ENCODE measurements around the gene LPP. TPM values are rescaled to one million over a fixed set of nuclear protein-coding genes. Genes with fewer than 3 reads are reported as not detected.

LPP gene
- total RNA-seq, 1 experiment from 2014 or later: 120 TPM

DNA sequence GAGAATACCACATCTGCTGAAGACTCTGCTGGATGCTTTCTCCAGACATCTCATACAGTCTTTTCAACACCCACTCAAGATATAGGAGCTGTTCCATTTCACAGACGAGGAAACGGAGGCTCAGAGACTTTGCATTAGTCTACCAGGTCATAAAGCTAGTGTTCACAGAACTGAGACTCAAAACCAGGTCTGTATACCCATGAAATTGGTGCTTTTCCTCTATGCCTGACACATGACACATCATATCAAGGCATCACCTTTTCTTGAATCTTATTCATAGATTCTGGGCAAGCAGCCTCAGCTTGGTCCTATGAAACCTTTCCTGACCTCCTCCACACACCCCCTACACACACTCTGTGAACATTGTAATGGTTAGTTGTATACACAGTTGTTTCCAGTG is 101.2 kb downstream of the LPP start:
- Histone ChIP-seq H3K27me3 (replicated peaks; ENCODE audit: control insufficient read depth, insufficient read depth, low read length) (no peaks in the 10 kb centered on the region), H3K4me1 (peaks cover 23% of the 10 kb centered on the region), H3K9me3 (no peaks in the 10 kb centered on the region), H3K36me3 (ENCODE audit: control insufficient read depth, insufficient read depth, low read length) (no peaks in the 10 kb centered on the region; the same call in 1 of the 2 replicates), H3K4me3 (ENCODE audit: low read depth, low read length) (no peak overlapping the region)
- H3K36me3 Mint-ChIP-seq (ENCODE audit: insufficient read depth, unreplicated experiment): peaks cover 20% of the 10 kb centered on the region
- peaks cover 15% of the 10 kb centered on the region for H3K4me1 Mint-ChIP-seq (ENCODE audit: low read depth, unreplicated experiment)
- no peak overlapping the region for H3K27ac Mint-ChIP-seq (ENCODE audit: unreplicated experiment)
- intact Hi-C loops (cut with micrococcal nuclease; ENCODE audit: unreplicated experiment): no loop called here
- no TSS peak for BruUV-seq (replicated peaks)
- H3K9me3 Mint-ChIP-seq (ENCODE audit: unreplicated experiment): peaks cover 21% of the 10 kb centered on the region
- H3K4me3 Mint-ChIP-seq (ENCODE audit: unreplicated experiment): no peak overlapping the region
- TF ChIP-seq, protein P1, sequence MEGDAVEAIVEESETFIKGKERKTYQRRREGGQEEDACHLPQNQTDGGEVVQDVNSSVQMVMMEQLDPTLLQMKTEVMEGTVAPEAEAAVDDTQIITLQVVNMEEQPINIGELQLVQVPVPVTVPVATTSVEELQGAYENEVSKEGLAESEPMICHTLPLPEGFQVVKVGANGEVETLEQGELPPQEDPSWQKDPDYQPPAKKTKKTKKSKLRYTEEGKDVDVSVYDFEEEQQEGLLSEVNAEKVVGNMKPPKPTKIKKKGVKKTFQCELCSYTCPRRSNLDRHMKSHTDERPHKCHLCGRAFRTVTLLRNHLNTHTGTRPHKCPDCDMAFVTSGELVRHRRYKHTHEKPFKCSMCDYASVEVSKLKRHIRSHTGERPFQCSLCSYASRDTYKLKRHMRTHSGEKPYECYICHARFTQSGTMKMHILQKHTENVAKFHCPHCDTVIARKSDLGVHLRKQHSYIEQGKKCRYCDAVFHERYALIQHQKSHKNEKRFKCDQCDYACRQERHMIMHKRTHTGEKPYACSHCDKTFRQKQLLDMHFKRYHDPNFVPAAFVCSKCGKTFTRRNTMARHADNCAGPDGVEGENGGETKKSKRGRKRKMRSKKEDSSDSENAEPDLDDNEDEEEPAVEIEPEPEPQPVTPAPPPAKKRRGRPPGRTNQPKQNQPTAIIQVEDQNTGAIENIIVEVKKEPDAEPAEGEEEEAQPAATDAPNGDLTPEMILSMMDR (IDR thresholded peaks at IDR 0.05; ENCODE audit: insufficient read depth in 1 of 2, low read depth in 1 of 2, low read length in 1 of 2, severe bottlenecking in 1 of 2, unreplicated experiment in 1 of 2): no peak
- POLR2A ChIA-PET: no interaction called here
- CTCF ChIA-PET: interaction anchor here (0.6 kb wide), 1 partner anchor 8 kb away, joined by 4 read pairs; no protein-coding TSS in a partner anchor
- no peaks in the 10 kb centered on the region for H3K27me3 Mint-ChIP-seq (ENCODE audit: insufficient read depth, unreplicated experiment)
- no peak for DNase-seq

DNA sequence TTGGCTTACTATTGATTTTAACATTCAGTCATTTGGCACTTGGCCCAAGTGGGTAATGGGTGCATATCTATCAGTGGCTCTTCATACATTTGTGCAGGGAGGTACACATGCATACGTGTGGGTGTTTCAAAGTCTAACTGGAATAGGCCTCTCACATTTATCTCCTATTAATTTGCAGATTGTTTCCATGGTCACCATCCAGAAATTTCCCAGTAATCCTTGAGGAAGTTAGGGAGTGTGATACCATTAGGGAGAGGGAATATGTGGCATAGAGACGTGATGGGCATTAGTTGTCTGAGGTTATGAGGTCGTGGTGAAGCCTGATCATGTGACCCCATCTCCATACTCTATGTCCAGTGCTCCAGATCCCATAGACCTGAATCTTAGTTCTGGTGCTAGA is 102.8 kb downstream of the LPP start:
- no peak for DNase-seq
- Mint-ChIP-seq H3K27me3 (ENCODE audit: insufficient read depth, unreplicated experiment) (no peaks in the 10 kb centered on the region), H3K9me3 (ENCODE audit: unreplicated experiment) (peaks cover 9% of the 10 kb centered on the region), H3K36me3 (ENCODE audit: insufficient read depth, unreplicated experiment) (peaks cover 29% of the 10 kb centered on the region), H3K4me1 (ENCODE audit: low read depth, unreplicated experiment) (peaks cover 15% of the 10 kb centered on the region), H3K27ac (ENCODE audit: unreplicated experiment) (peak overlapping the region; percentile 49), H3K4me3 (ENCODE audit: unreplicated experiment) (no peak overlapping the region)
- ChIA-PET POLR2A (no interaction called here), CTCF (no interaction called here)
- H3K36me3 ChIP-seq (ENCODE audit: control insufficient read depth, insufficient read depth, low read length): peaks cover 2% of the 10 kb centered on the region; the same call in 1 of the 2 replicates
- H3K27me3 ChIP-seq (replicated peaks; ENCODE audit: control insufficient read depth, insufficient read depth, low read length): no peaks in the 10 kb centered on the region
- intact Hi-C loops (cut with micrococcal nuclease; ENCODE audit: unreplicated experiment): no loop called here
- TF ChIP-seq, protein P1 (IDR thresholded peaks at IDR 0.05; ENCODE audit: insufficient read depth in 1 of 2, low read depth in 1 of 2, low read length in 1 of 2, severe bottlenecking in 1 of 2, unreplicated experiment in 1 of 2): no peak
- no peaks in the 10 kb centered on the region for H3K9me3 ChIP-seq
- BruUV-seq (replicated peaks): no TSS peak
- H3K4me3 ChIP-seq (ENCODE audit: low read depth, low read length): no peak overlapping the region
- peaks cover 23% of the 10 kb centered on the region for H3K4me1 ChIP-seq

DNA sequence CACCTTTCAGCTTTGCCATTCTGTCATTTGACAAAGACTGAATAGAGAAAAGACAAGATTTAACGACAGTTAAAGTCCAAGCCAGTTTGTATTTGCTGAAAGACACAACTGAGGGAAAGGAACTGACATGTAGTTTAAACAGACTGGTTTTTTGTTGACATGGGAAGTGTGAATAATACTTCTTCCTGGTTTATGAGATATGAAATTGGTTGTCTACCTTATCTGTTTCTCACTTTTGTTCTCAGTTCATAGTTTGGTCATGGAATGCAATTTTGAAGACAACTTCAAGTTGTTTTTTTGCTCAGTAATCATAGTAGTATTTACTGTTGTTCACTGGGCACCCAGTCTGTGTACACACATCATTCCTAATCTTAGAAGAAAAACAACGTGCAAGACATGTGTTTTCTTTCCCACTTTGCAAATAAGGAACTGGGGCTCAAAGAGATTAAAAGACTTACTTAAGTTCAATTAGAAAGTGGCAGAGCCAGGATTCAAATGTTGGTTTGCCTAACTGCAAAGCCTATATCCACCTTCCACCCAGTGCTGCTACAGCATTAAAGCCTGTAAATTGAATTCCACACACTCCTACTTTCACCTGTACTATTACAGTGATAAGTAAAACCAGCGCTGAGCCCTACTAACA is 103.5 kb downstream of the LPP start:
- Mint-ChIP-seq H3K4me1 (ENCODE audit: low read depth, unreplicated experiment) (peaks cover 19% of the 10 kb centered on the region), H3K9me3 (ENCODE audit: unreplicated experiment) (peaks cover 2% of the 10 kb centered on the region), H3K36me3 (ENCODE audit: insufficient read depth, unreplicated experiment) (peaks cover 31% of the 10 kb centered on the region), H3K4me3 (ENCODE audit: unreplicated experiment) (no peak overlapping the region), H3K27ac (ENCODE audit: unreplicated experiment) (peak overlapping the region; percentile 49), H3K27me3 (ENCODE audit: insufficient read depth, unreplicated experiment) (no peaks in the 10 kb centered on the region)
- no TSS peak for BruUV-seq (replicated peaks)
- DNase-seq: no peak
- Histone ChIP-seq H3K9me3 (no peaks in the 10 kb centered on the region), H3K27me3 (replicated peaks; ENCODE audit: control insufficient read depth, insufficient read depth, low read length) (no peaks in the 10 kb centered on the region), H3K4me1 (peaks cover 23% of the 10 kb centered on the region), H3K36me3 (ENCODE audit: control insufficient read depth, insufficient read depth, low read length) (peaks cover 2% of the 10 kb centered on the region; the same call in 1 of the 2 replicates), H3K4me3 (ENCODE audit: low read depth, low read length) (no peak overlapping the region)
- intact Hi-C loops (cut with micrococcal nuclease; ENCODE audit: unreplicated experiment): no loop called here
- POLR2A ChIA-PET: no interaction called here
- TF ChIP-seq, protein P1 (IDR thresholded peaks at IDR 0.05; ENCODE audit: insufficient read depth in 1 of 2, low read depth in 1 of 2, low read length in 1 of 2, severe bottlenecking in 1 of 2, unreplicated experiment in 1 of 2): no peak
- CTCF ChIA-PET: no interaction called here

Measured in Caco-2 (cell line).